Omental fat pad (tissue), 4 donors: ENCODE results near the gene MARCHF3. TPM values are rescaled to one million over a fixed set of nuclear protein-coding genes. Genes with fewer than 3 reads are reported as not detected.
A peak's percentile ranks its signal among the peaks of the same experiment; 100 is the strongest.
"Not testable (repeated sequence)": the region's sequence is repeated elsewhere in the genome, so short reads cannot be mapped to it uniquely, and the experiment has no call there.

Experiments used
- ATAC-seq: fragments of 150-250 bp; one replicate; pipeline ENCODE4 v1.9.1; 2016; ENCODE audit warnings: mild to moderate bottlenecking, moderate library complexity; ENCODE audit not compliant: low FRiP score
- DNase-seq: peaks from one replicate; pipeline ENCODE4 v3.0.0-alpha.2; 2019; ENCODE audit warnings: low spot score
- CTCF ChIP-seq, 3 donors: fragments of 450-650 bp; IDR thresholded peaks; one replicate each; pipeline ENCODE4 v1.5.1; 2016 to 2017; ENCODE audit warnings: antibody characterized with exemption in 3 of 3, mild to moderate bottlenecking in 3 of 3, moderate library complexity in 2 of 3
- total RNA-seq, 4 donors: library from RNA; depleted of rRNA; stranded (reverse); fragments of >200 nt; gene quantifications; one replicate each; pipeline ENCODE4 v1.1.0, GENCODE V29; 2016

The MARCHF3 gene
- total RNA-seq, 4 donors from 2014 or later: 7.4 to 72.7 (median 16.2) TPM

- no peak for ATAC-seq
- no peak for DNase-seq
- no peak for TF ChIP-seq CTCF (IDR thresholded peaks at IDR 0.05)
Measured at GRCh38 chr5:127007522-127007921, 22.8 kb downstream of the MARCHF3 start.

- no peak for TF ChIP-seq CTCF (IDR thresholded peaks at IDR 0.05)
- ATAC-seq: no peak
- DNase-seq: no peak
Measured at GRCh38 chr5:127006744-127007143, 23.6 kb downstream of the MARCHF3 start.

- not testable (repeated sequence) for DNase-seq
Measured at GRCh38 chr5:127005282-127005681, 25.1 kb downstream of the MARCHF3 start.

GRCh38 chr5:127004721-127005120 lies 25.6 kb downstream of the MARCHF3 start:
- ATAC-seq (no peak), DNase-seq (no peak)
- no peak for TF ChIP-seq CTCF (IDR thresholded peaks at IDR 0.05)

More at GRCh38 chr5:127005282-127005681, 25.1 kb downstream of the MARCHF3 start:
- not testable (repeated sequence) for ATAC-seq

- ATAC-seq (no peak), DNase-seq (no peak)
- TF ChIP-seq CTCF (IDR thresholded peaks at IDR 0.05): no peak
Measured at GRCh38 chr5:127003798-127004495, 26.4 kb downstream of the MARCHF3 start.

GRCh38 chr5:127002390-127002789 lies 28.0 kb downstream of the MARCHF3 start:
- DNase-seq: no peak
- no peak for ATAC-seq
- TF ChIP-seq CTCF (IDR thresholded peaks at IDR 0.05): no peak

- TF ChIP-seq CTCF (IDR thresholded peaks at IDR 0.05): no peak
- DNase-seq (no peak), ATAC-seq (peak; percentile 51)
Measured at GRCh38 chr5:127001621-127002296, 28.6 kb downstream of the MARCHF3 start.
